GM12891 (cell line): Measurements from ENCODE around the gene CPED1.

ENCODE experiments used
- DNase-seq: peaks from one replicate; pipeline ENCODE4 v3.0.0; 2011; ENCODE audit warnings: low spot score; ENCODE audit not compliant: insufficient read length
- FAIRE-seq: peaks from 2 replicates; lab custom pipeline; 2011; peaks lifted over from hg19 to GRCh38; lab: Jason Lieb, UNC
- PAX5 ChIP-seq: IDR thresholded peaks from 2 replicates; pipeline ENCODE4 v1.6.1; 2011; ENCODE audit warnings: low read length, moderate library complexity, mild to moderate bottlenecking; ENCODE audit not compliant: insufficient read depth, severe bottlenecking
- POLR2A ChIP-seq: IDR thresholded peaks from 2 replicates; pipeline ENCODE4 v1.6.1; 2011; ENCODE audit warnings: low read depth, low read length, control low read depth
- POLR2AphosphoS5 ChIP-seq: IDR thresholded peaks from 2 replicates; pipeline ENCODE4 v1.6.1; 2011; ENCODE audit warnings: low read depth, low read length, control low read depth
- POU2F2 ChIP-seq: IDR thresholded peaks from 2 replicates; pipeline ENCODE4 v1.6.1; 2011; ENCODE audit warnings: low read depth, mild to moderate bottlenecking, control low read depth, low read length, moderate library complexity
- SPI1 ChIP-seq: IDR thresholded peaks from 2 replicates; pipeline ENCODE4 v1.6.1; 2011; ENCODE audit warnings: low read depth, low read length, control low read depth
- TAF1 ChIP-seq: IDR thresholded peaks from 2 replicates; pipeline ENCODE4 v1.6.1; 2011; ENCODE audit warnings: low read depth, low read length, control low read depth

CPED1 gene

GRCh38 chr7:121045090-121045489 lies 56.6 kb downstream of the CPED1 start:
- FAIRE-seq: no peak
- DNase-seq: no peak
- TF ChIP-seq POLR2A: no peak
- TF ChIP-seq PAX5: no peak
- no peak for TF ChIP-seq POLR2AphosphoS5
- TF ChIP-seq TAF1: no peak
- TF ChIP-seq POU2F2: no peak
- TF ChIP-seq SPI1: no peak

GRCh38 chr7:121046009-121046408 lies 57.5 kb downstream of the CPED1 start:
- TF ChIP-seq SPI1 (no peak), POLR2A (no peak), POLR2AphosphoS5 (no peak), PAX5 (no peak), TAF1 (no peak), POU2F2 (no peak)
- no peak for FAIRE-seq
- DNase-seq: no peak

- FAIRE-seq (no peak), DNase-seq (no peak)
- TF ChIP-seq POU2F2: no peak
- TF ChIP-seq SPI1: no peak
- no peak for TF ChIP-seq POLR2AphosphoS5
These were observed 58.5 kb downstream of the CPED1 start for GRCh38 chr7:121046893-121047468.

- TF ChIP-seq SPI1: no peak
- no peak for TF ChIP-seq POU2F2
- TF ChIP-seq TAF1: no peak
- no peak for TF ChIP-seq POLR2A
- TF ChIP-seq PAX5: no peak
- TF ChIP-seq POLR2AphosphoS5: no peak
- no peak for FAIRE-seq
These were observed 59.7 kb downstream of the CPED1 start for GRCh38 chr7:121048195-121048594.

GRCh38 chr7:121049028-121049791 lies 60.7 kb downstream of the CPED1 start:
- TF ChIP-seq POLR2A (no peak), TAF1 (no peak), PAX5 (no peak), SPI1 (no peak), POLR2AphosphoS5 (no peak), POU2F2 (no peak)
- FAIRE-seq (no peak), DNase-seq (no peak)

More at GRCh38 chr7:121048195-121048594, 59.7 kb downstream of the CPED1 start:
- DNase-seq: no peak

GRCh38 chr7:121049897-121050296 lies 61.4 kb downstream of the CPED1 start:
- no peak for FAIRE-seq
- no peak for DNase-seq
- no peak for TF ChIP-seq POU2F2
- no peak for TF ChIP-seq SPI1
- TF ChIP-seq PAX5: no peak
- TF ChIP-seq TAF1: no peak
- no peak for TF ChIP-seq POLR2A
- TF ChIP-seq POLR2AphosphoS5: no peak

GRCh38 chr7:121053219-121053618 lies 64.7 kb downstream of the CPED1 start:
- no peak for TF ChIP-seq SPI1
- no peak for TF ChIP-seq POLR2A
- TF ChIP-seq TAF1: no peak
- no peak for TF ChIP-seq POU2F2
- TF ChIP-seq PAX5: no peak
- no peak for TF ChIP-seq POLR2AphosphoS5
- DNase-seq (no peak), FAIRE-seq (no peak)

- FAIRE-seq (no peak), DNase-seq (no peak)
- TF ChIP-seq SPI1 (no peak), PAX5 (no peak), POU2F2 (no peak), POLR2AphosphoS5 (no peak), TAF1 (no peak), POLR2A (no peak)
These were observed 66.4 kb downstream of the CPED1 start for GRCh38 chr7:121054925-121055324.

- no peak for FAIRE-seq
- TF ChIP-seq POU2F2 (no peak), TAF1 (no peak), PAX5 (no peak), POLR2AphosphoS5 (no peak), SPI1 (no peak), POLR2A (no peak)
- DNase-seq: no peak
These were observed 69.4 kb downstream of the CPED1 start for GRCh38 chr7:121057878-121058277.
